Naive thymus-derived CD4-positive, alpha-beta T cell (primary cell): ENCODE results near the gene SORCS2. TPM values are rescaled to one million over a fixed set of nuclear protein-coding genes. Genes with fewer than 3 reads are reported as not detected.

Experiments used
- ATAC-seq: fragments of 150-1000 bp; cut with Tn5 transposase; 2 replicates; pipeline ENCODE4 v1.10.0; 2021; ENCODE audit warnings: mild to moderate bottlenecking, moderate library complexity
- CTCF ChIA-PET: fragments of 350-600 bp; sonication (Branson Sonifier 250); formaldehyde crosslinking; loops from one replicate; lab custom pipeline; 2021; ENCODE audit warnings: antibody characterized with exemption; lab: Charles Lee
- POLR2A ChIA-PET: fragments of 350-600 bp; sonication (Branson Sonifier 250); formaldehyde crosslinking; loops from one replicate; lab custom pipeline; 2021; ENCODE audit warnings: antibody characterized with exemption, inconsistent platforms; lab: Charles Lee
- DNase-seq, 9 donors: peaks; one replicate each; pipeline versions ENCODE4 v3.0.0 to v3.0.0-alpha.2; 2020 to 2022; ENCODE audit warnings: mixed read lengths in 1 of 9
- H3K27ac ChIP-seq: one replicate; pipeline ENCODE4 v1.7.0; 2013; ENCODE audit warnings: mild to moderate bottlenecking, low read depth, low read length, moderate library complexity
- H3K27me3 ChIP-seq, 2 donors: one replicate each; pipeline ENCODE4 v1.7.0; 2013; ENCODE audit warnings: low read length in 2 of 2, mild to moderate bottlenecking in 2 of 2, moderate library complexity in 2 of 2; ENCODE audit not compliant: control insufficient read depth in 2 of 2, insufficient read depth in 2 of 2
- H3K36me3 ChIP-seq, 3 experiments: 1 replicate in 2 of 3; 2 replicates in 1 of 3; pipeline ENCODE4 v1.7.0; 2013; ENCODE audit warnings: low read length in 3 of 3, mild to moderate bottlenecking in 3 of 3, moderate library complexity in 1 of 3; ENCODE audit not compliant: insufficient read depth in 3 of 3, control insufficient read depth in 2 of 3
- H3K4me1 ChIP-seq, 2 donors: one replicate each; pipeline ENCODE4 v1.7.0; 2013; ENCODE audit warnings: low read length in 2 of 2, mild to moderate bottlenecking in 2 of 2, moderate library complexity in 1 of 2; ENCODE audit not compliant: control insufficient read depth in 2 of 2, insufficient read depth in 2 of 2
- H3K4me3 ChIP-seq: 2 replicates; pipeline ENCODE4 v1.7.0; 2013; ENCODE audit warnings: mild to moderate bottlenecking, low read length
- H3K9me3 ChIP-seq, 3 experiments: 1 replicate in 2 of 3; 2 replicates in 1 of 3; pipeline ENCODE4 v1.7.0; 2013; ENCODE audit warnings: low read length in 3 of 3; ENCODE audit not compliant: control insufficient read depth in 2 of 3
- H3K27ac Mint-ChIP-seq, 9 donors: one replicate each; pipeline ENCODE4 v1.8.0; 2020 to 2022; ENCODE audit warnings: mixed read lengths in 9 of 9, mild to moderate bottlenecking in 8 of 9, moderate library complexity in 5 of 9, inconsistent platforms in 2 of 9
- H3K27me3 Mint-ChIP-seq, 5 donors: one replicate each; pipeline ENCODE4 v1.8.0; 2021 to 2022; ENCODE audit warnings: mixed read lengths in 5 of 5, mild to moderate bottlenecking in 1 of 5
- H3K36me3 Mint-ChIP-seq, 5 donors: one replicate each; pipeline ENCODE4 v1.8.0; 2020 to 2022; ENCODE audit warnings: mixed read lengths in 5 of 5, mild to moderate bottlenecking in 3 of 5, inconsistent platforms in 1 of 5
- H3K4me1 Mint-ChIP-seq, 7 donors: one replicate each; pipeline ENCODE4 v1.8.0; 2020 to 2022; ENCODE audit warnings: mixed read lengths in 7 of 7, mild to moderate bottlenecking in 3 of 7, inconsistent platforms in 1 of 7
- H3K4me3 Mint-ChIP-seq, 10 donors: one replicate each; pipeline ENCODE4 v1.8.0; 2020 to 2022; ENCODE audit warnings: mild to moderate bottlenecking in 10 of 10, mixed read lengths in 10 of 10, moderate library complexity in 6 of 10, inconsistent platforms in 2 of 10
- H3K9me3 Mint-ChIP-seq, 11 donors: one replicate each; pipeline ENCODE4 v1.8.0; 2020 to 2022; ENCODE audit warnings: mixed read lengths in 11 of 11, mild to moderate bottlenecking in 4 of 11, inconsistent platforms in 1 of 11, moderate library complexity in 1 of 11
- intact Hi-C, 2 donors: fragments of 100-400 bp; cut with micrococcal nuclease; formaldehyde crosslinking; loops; one replicate each; pipeline ENCODE4 v1.15.1; 2023
- polyA plus RNA-seq, 2 donors: library from polyadenylated mRNA; unstranded; fragments of 300-500 nt; fragmentation: Illumina TruSeq; gene quantifications; one replicate each; pipeline ENCODE4 v1.2.3, GENCODE V29; 2021
- total RNA-seq, 6 experiments: library from RNA in 5 of 6; stranded (reverse) in 5 of 6; gene quantifications; 1 replicate in 5 of 6; 2 replicates in 1 of 6; pipeline ENCODE4 v1.2.3 and lab custom pipeline; 2021 to 2026

Gene SORCS2
- total and polyA plus RNA-seq, 7 experiments from 2014 or later, result 0.10 TPM; not detected in 6

- intact Hi-C loops, result no loop called here
- H3K9me3 ChIP-seq, result no peaks in the 10 kb centered on the region
- no peak overlapping the region for H3K27ac ChIP-seq
- no peaks in the 10 kb centered on the region for H3K4me1 Mint-ChIP-seq
- no peak overlapping the region for H3K4me3 ChIP-seq
- H3K27me3 ChIP-seq, result no peaks in the 10 kb centered on the region
- no peaks in the 10 kb centered on the region for H3K36me3 ChIP-seq
- no peak overlapping the region for H3K4me3 Mint-ChIP-seq
- DNase-seq (no peak), ATAC-seq (no peak)
- peaks cover 0 to 13% (median 0%) of the 10 kb centered on the region in 5 donors for H3K36me3 Mint-ChIP-seq
- H3K9me3 Mint-ChIP-seq, result peaks cover 2 to 22% (median 11%) of the 10 kb centered on the region in 11 donors
- H3K4me1 ChIP-seq, result no peaks in the 10 kb centered on the region
- peaks cover 0 to 6% (median 3%) of the 10 kb centered on the region in 5 donors for H3K27me3 Mint-ChIP-seq
- CTCF ChIA-PET, result no interaction called here
- POLR2A ChIA-PET, result no interaction called here
- no peak overlapping the region for H3K27ac Mint-ChIP-seq
These were observed 150.8 kb downstream of the SORCS2 start for GRCh38 chr4:7343081-7343655.

- Histone ChIP-seq H3K27ac (no peak overlapping the region), H3K27me3 (no peaks in the 10 kb centered on the region), H3K4me1 (no peaks in the 10 kb centered on the region), H3K9me3 (no peaks in the 10 kb centered on the region), H3K36me3 (no peaks in the 10 kb centered on the region), H3K4me3 (no peak overlapping the region)
- H3K27me3 Mint-ChIP-seq, result peaks cover 0 to 6% (median 3%) of the 10 kb centered on the region in 5 donors
- intact Hi-C loops, result no loop called here
- peaks cover 0 to 13% (median 0%) of the 10 kb centered on the region in 5 donors for H3K36me3 Mint-ChIP-seq
- no peak overlapping the region for H3K27ac Mint-ChIP-seq
- ATAC-seq, result no peak
- DNase-seq, result no peak
- peaks cover 2 to 22% (median 11%) of the 10 kb centered on the region in 11 donors for H3K9me3 Mint-ChIP-seq
- CTCF ChIA-PET, result no interaction called here
- POLR2A ChIA-PET, result no interaction called here
- no peaks in the 10 kb centered on the region for H3K4me1 Mint-ChIP-seq
- H3K4me3 Mint-ChIP-seq, result no peak overlapping the region
These were observed 151.6 kb downstream of the SORCS2 start for GRCh38 chr4:7343950-7344349.

DNA sequence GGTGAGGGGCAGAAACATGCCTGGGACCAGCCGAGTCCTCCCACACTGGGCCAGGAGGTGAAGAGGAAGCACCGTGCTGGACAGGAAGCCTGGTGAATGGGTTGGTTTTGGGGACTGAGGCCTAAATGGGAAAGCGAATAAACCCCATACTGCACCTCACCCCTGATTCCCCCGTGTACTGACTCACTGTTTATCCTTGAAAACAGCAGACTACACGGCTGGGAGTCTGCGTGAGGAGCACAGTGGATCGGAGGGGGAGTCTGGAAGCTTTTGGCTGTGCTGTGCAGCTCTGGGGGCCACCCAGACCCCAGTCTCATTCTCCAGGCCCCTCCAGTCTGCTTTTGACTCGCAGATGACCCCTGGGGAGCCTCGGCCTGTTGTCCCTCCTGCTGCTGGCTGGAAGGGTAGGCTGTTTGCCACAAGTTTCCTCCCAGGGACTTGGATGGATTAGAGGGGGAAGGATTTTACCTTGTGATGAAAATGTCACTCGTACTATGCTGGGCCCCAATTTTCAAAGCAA lies 152.4 kb downstream of the SORCS2 start:
- DNase-seq, result no peak
- ChIA-PET POLR2A (no interaction called here), CTCF (no interaction called here)
- H3K4me3 Mint-ChIP-seq, result no peak overlapping the region
- H3K27ac Mint-ChIP-seq, result no peak overlapping the region
- no peaks in the 10 kb centered on the region for H3K4me1 Mint-ChIP-seq
- H3K36me3 Mint-ChIP-seq, result peaks cover 0 to 13% (median 0%) of the 10 kb centered on the region in 5 donors
- no peaks in the 10 kb centered on the region for H3K36me3 ChIP-seq
- H3K27ac ChIP-seq, result no peak overlapping the region
- ATAC-seq, result no peak
- intact Hi-C loops, result no loop called here
- H3K4me1 ChIP-seq, result no peaks in the 10 kb centered on the region
- H3K27me3 ChIP-seq, result no peaks in the 10 kb centered on the region
- no peaks in the 10 kb centered on the region for H3K9me3 ChIP-seq
- no peak overlapping the region for H3K4me3 ChIP-seq
- H3K9me3 Mint-ChIP-seq, result peaks cover 2 to 21% (median 10%) of the 10 kb centered on the region in 11 donors
- H3K27me3 Mint-ChIP-seq, result peaks cover 0 to 6% (median 3%) of the 10 kb centered on the region in 5 donors

DNA sequence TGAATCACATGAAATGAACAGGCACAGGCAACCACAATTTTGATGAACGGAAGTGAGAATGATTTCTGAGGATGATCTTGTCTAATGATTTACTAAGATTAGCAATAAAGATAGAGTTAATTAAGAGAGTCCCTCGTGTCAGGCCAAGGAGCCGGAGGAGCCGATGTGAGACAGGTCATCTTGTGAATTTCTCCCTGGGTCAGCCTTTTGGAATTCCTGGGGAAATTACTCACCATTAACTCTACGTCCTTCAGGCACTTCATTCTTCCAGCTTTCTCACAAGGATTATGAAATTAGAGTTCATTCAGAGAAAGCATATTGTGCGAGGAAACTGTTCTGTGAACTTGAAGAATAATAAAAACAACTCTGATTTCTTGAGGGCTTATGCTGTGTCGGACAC lies 155.6 kb downstream of the SORCS2 start:
- Mint-ChIP-seq H3K27ac (no peak overlapping the region), H3K36me3 (peaks cover 0 to 5% (median 0%) of the 10 kb centered on the region in 5 donors), H3K4me3 (no peak overlapping the region), H3K9me3 (peaks cover 0 to 18% (median 8%) of the 10 kb centered on the region in 11 donors), H3K4me1 (no peaks in the 10 kb centered on the region), H3K27me3 (peaks cover 0 to 22% (median 13%) of the 10 kb centered on the region in 5 donors)
- Histone ChIP-seq H3K36me3 (no peaks in the 10 kb centered on the region), H3K4me1 (no peaks in the 10 kb centered on the region), H3K27ac (no peak overlapping the region), H3K27me3 (no peaks in the 10 kb centered on the region), H3K4me3 (no peak overlapping the region), H3K9me3 (no peaks in the 10 kb centered on the region)
- DNase-seq (no peak), ATAC-seq (no peak)
- ChIA-PET CTCF (no interaction called here), POLR2A (no interaction called here)
- intact Hi-C loops, result no loop called here

GRCh38 chr4:7348946-7349900 lies 156.9 kb downstream of the SORCS2 start:
- Mint-ChIP-seq H3K4me3 (no peak overlapping the region), H3K36me3 (peaks cover 0 to 5% (median 0%) of the 10 kb centered on the region in 5 donors), H3K4me1 (no peaks in the 10 kb centered on the region), H3K27me3 (peaks cover 0 to 25% (median 14%) of the 10 kb centered on the region in 5 donors), H3K27ac (no peak overlapping the region), H3K9me3 (peaks cover 0 to 18% (median 8%) of the 10 kb centered on the region in 11 donors)
- no peak for DNase-seq
- Histone ChIP-seq H3K4me3 (no peak overlapping the region), H3K27me3 (no peaks in the 10 kb centered on the region), H3K4me1 (no peaks in the 10 kb centered on the region), H3K9me3 (no peaks in the 10 kb centered on the region), H3K27ac (no peak overlapping the region), H3K36me3 (no peaks in the 10 kb centered on the region)
- intact Hi-C loops, result no loop called here
- POLR2A ChIA-PET, result no interaction called here
- CTCF ChIA-PET, result no interaction called here
- ATAC-seq, result no peak

DNA sequence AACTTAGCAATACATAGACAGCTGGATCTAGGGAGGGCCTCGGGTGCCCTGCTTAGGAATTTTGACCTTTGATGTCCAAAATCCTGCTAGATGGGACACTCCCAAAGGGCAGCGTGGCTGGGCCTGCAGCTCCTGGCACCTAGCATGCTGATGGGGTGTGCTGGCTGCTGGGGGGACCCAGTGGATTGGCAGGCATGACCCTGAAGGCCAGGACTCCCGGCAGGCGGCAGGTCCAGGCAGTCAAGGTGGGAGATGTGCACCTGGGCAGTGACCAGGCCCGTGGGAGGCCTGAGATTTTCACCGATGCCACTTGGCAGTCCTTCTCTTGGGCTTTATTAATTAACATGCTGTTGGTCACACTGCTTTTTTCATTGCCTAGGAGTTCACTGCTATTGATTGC lies 158.1 kb downstream of the SORCS2 start:
- Mint-ChIP-seq H3K4me3 (no peak overlapping the region), H3K36me3 (peaks cover 0 to 5% (median 0%) of the 10 kb centered on the region in 5 donors), H3K4me1 (no peaks in the 10 kb centered on the region), H3K9me3 (peaks cover 0 to 18% (median 8%) of the 10 kb centered on the region in 11 donors), H3K27ac (no peak overlapping the region), H3K27me3 (peaks cover 0 to 25% (median 14%) of the 10 kb centered on the region in 5 donors)
- Histone ChIP-seq H3K27ac (no peak overlapping the region), H3K36me3 (no peaks in the 10 kb centered on the region), H3K4me1 (no peaks in the 10 kb centered on the region), H3K9me3 (no peaks in the 10 kb centered on the region), H3K4me3 (no peak overlapping the region), H3K27me3 (no peaks in the 10 kb centered on the region)
- intact Hi-C loops, result no loop called here
- DNase-seq, result no peak
- ChIA-PET CTCF (no interaction called here), POLR2A (no interaction called here)
- ATAC-seq, result no peak
